Stimulated activated CD4-positive, alpha-beta T cell treated with anti-CD3 and anti-CD28 coated beads, Interleukin-2, amount 100 ng/mL, for 4 hours (primary cell): Measurements from ENCODE around the gene RLF.
A peak's percentile ranks its signal among the peaks of the same experiment; 100 is the strongest.

Experiments used
- DNase-seq: peaks from one replicate; pipeline ENCODE4 v3.0.0-alpha.2; 2020; ENCODE audit warnings: low read depth

The RLF gene, protein sequence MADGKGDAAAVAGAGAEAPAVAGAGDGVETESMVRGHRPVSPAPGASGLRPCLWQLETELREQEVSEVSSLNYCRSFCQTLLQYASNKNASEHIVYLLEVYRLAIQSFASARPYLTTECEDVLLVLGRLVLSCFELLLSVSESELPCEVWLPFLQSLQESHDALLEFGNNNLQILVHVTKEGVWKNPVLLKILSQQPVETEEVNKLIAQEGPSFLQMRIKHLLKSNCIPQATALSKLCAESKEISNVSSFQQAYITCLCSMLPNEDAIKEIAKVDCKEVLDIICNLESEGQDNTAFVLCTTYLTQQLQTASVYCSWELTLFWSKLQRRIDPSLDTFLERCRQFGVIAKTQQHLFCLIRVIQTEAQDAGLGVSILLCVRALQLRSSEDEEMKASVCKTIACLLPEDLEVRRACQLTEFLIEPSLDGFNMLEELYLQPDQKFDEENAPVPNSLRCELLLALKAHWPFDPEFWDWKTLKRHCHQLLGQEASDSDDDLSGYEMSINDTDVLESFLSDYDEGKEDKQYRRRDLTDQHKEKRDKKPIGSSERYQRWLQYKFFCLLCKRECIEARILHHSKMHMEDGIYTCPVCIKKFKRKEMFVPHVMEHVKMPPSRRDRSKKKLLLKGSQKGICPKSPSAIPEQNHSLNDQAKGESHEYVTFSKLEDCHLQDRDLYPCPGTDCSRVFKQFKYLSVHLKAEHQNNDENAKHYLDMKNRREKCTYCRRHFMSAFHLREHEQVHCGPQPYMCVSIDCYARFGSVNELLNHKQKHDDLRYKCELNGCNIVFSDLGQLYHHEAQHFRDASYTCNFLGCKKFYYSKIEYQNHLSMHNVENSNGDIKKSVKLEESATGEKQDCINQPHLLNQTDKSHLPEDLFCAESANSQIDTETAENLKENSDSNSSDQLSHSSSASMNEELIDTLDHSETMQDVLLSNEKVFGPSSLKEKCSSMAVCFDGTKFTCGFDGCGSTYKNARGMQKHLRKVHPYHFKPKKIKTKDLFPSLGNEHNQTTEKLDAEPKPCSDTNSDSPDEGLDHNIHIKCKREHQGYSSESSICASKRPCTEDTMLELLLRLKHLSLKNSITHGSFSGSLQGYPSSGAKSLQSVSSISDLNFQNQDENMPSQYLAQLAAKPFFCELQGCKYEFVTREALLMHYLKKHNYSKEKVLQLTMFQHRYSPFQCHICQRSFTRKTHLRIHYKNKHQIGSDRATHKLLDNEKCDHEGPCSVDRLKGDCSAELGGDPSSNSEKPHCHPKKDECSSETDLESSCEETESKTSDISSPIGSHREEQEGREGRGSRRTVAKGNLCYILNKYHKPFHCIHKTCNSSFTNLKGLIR (N-terminal part only)

DNA sequence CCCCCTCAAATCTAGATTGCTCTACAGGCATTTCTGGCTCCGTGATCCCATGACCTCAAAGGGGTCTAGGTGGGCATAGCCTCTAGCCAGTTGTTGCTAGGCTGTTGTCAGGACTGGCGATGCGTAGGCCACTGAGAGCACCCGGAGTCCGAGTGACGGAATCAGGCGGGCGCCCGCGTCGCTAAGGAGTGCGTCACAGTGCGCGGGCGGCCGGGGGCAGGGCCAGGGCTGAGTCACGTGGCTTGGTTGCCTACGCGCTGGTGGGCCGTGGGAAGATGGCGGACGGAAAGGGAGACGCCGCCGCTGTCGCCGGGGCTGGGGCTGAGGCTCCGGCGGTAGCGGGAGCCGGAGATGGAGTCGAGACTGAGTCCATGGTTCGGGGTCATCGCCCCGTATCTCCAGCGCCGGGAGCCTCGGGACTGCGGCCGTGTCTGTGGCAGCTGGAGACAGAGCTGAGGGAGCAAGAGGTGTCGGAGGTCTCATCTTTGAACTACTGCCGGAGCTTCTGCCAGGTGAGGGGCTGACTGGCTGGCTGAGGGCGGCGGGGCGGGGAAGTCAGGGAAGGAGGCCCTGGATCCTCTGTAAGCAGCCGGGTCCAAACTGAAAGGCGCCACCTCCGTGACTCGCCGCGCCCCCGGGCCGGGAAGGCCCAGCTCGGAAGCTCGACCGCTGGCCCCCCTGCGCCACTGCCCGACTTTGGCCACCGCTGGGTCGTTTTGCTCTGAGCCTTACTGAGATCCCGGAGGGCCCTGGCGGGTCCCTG, at the start of gene RLF:
RLF (plus strand) TSS at position 263 of the 763 bp plus-strand sequence; CDS start at position 276, 13 bp downstream.
- DNase-seq = peak; percentile 93

DNA sequence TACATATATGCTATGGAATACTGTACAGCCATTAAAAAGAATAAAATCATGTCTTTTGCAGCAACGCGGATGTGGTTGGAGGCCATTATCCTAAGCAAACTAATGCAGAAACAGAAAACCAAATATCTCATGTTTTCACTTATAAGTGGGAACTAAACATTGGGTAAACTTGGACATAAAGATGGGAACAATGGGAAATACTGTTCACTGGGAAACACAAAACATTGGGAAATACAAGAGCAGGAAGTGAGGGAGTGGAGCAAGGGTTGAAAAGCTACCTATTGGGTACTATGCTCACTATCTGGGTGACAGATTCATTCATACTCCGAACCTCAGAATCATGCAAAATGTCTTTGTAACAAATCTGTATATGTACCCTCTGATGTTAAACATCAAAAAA, 46.8 kb upstream of the RLF start:
- DNase-seq = no peak

DNA sequence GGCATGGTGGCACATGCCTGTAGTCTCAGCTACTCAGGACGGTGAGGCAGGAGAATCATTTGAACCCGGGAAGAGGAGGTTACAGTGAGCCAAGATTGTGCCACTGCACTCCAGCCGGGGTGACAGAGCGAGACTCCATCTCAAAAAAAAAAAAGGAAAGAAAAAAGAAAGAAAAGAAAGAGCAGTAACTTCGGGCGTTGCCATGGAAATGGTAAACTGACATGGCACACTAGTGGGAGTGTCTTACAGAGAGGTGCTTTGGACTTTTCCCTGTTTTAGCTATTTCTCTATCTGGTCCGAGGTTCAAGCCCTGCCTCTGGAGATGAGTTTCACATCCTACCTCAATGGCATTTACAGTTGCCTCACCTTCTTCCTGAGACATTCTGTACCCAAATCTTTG, 41.1 kb upstream of the RLF start:
- no peak for DNase-seq

DNA sequence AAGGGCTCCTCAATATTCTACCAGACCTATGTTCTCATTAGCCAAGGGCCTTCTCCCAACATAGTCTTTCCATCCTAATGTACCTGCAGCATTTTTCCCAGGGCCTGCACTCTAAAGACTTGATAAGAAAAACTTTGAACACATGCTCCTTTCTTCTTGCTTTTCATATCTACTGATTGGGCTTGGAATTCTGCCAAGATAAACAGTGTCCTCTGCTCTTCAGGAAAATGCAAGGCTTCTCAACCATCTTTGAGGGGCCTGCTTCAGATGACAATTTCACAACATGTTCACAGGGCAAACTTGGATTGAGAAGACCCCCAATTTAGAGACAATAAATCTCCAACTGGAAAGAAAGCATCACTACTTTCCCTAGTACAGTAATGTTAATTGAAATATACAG, 38.3 kb upstream of the RLF start:
- no peak for DNase-seq

DNA sequence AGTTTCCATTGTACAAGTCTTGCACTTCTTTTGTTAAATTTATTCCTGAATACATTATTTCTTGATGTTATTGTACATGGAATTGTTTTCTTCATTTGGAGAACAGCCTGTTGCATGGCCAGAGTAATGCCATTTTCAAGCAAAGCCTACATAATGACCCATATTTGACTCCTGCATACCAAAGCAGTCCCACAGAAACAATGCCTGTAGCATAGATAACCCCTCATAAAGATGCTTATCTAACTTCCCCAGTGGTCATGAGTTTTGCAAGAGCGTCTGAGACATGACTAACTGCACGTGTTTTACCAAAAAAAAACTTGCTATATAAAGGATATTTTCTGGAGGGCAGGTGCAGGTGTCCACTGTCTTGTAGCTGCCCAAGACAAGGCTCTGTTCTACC, 30.3 kb upstream of the RLF start:
- no peak for DNase-seq

DNA sequence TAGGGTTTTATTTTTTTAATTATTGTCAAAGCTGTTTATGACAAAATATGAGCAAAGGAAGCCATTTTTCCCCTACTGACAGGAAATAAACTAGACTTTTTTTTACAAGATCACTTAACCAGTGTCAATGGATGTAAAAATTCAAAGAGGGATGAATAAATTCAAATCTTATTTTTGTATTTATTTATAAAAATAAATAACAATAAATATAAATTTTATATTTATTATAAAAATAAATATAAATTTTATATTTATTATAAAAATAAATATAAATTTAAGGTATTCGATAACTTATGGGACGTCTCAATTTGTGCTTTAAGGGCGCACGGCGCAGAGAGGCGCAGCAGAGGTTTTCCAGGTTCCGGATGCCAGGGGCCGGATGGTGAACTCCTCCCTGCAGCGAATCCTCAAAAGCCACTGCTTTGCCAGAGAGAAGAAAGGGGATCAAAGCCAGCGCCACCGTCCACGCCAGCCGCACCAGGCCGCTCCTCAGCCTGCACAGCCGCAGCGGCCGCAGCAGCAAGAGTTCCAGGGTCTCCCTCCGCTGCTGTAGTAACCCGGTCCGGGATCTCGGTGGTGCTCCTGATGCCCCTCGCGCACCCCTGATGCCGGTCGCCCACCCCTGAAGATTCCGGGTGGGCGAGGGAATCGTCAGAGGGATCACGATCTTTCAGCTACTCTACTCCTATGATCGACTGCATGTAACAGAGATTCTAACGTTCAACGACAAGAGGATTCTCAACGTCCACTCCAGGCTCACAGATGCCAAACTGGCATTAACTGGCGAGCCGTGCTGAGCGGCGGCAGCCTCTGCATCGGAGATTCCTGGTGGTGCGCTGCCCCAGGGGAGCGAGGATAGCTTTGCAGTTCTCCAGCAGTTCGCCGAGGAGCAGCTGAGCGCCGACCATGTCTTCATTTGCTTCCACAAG, 28.5 kb upstream of the RLF start:
- DNase-seq = no peak

DNA sequence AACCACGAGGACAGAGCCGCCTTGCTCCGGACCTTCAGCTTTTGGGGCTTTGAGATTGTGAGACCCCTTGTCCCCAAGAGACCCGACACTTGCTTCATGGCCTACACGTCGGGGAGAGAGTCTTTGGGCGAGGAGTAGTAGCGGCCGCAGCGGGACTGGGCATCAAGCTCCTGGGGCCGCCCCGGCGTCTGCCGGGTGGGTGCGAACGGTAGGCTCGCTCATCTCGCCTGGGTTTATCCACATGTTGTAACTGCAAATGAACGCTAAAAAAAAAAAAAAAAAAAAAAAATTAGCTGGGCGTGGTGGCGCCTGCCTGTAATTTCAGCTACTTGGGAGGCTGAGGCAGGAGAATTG, 27.9 kb upstream of the RLF start:
- no peak for DNase-seq

DNA sequence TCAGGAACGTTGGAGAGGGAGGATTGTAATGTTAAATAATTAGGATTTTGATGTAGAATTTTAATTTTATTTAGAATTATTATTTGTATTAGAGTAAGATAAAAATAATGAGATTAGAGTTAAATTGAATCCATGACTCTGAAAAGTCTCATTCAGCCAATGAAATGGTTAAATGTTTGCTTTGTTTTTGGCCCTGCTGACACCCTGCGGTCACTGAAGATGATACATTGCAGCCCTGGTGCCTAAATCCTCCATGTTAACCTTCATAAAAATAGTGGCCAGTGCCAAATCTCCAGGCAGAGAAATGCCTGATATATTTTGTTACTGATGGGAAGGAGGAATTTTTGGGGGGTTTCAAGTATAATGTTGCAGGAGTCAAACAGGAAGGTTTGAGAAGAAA, 27.3 kb upstream of the RLF start:
- DNase-seq = no peak

DNA sequence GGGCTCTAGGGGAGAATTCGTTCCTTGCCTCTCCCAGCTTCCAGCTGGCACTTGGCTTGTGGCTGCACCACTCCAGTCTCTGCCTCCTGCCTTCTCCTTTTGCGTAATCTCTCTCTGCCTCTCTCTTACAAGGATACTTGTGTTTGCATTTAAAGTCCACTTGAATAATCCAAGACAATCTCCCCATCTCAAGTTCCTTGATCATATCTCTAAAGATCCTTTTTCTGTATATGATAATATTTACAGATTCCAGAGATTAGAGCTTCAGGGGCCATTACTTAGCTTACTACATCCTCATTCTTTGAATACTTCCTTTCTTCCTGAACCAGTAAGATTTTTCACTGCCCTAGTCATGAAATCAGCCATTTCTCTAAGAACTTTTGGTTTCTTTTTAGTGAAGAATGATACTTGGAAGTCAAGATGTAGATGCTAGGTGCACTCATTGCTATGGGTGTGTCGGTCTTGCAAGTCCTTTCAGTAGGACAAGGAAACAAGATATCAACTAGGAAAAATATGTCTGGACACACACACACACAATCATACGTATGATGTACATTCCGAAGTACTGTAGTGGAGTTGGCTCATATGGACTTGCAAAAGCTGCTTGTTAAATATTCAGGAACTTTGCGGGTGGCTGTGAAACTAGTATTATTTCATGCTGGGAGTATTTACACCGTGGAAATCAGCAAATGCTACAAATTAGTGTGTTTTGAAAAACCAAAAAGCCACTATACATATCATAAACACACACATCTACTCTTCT, 20.8 kb upstream of the RLF start:
- DNase-seq = no peak

DNA sequence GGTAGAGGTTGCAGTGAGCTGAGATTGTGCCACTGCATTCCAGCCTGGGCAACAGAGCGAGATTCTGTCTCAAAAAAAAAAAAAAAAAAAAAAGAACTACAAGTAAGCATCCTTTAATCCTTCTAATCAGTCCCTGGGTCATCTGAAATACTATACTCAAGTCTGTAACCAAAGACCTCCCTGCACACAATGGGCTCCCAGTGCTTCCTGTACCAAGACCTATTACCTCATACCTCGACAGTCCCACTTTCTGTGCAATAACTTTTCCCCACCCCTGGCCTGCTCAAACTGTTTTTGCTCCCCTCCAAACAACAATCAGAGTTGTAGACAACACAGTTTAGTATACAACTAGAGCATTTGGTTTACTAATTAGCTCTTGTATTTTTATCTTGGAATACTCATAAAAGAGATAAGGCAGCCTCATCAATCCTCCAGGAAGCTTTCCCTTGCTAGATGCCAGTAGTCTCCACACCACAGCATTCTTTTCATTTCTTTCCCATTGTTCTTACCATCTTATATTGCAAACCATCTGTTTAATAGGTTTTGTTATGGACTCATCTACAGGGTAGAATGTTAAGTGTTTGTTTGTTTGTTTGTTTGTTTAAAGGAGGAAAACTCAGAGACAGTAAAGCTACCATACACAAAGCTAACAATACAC, 19.2 kb upstream of the RLF start:
- DNase-seq = no peak

DNA sequence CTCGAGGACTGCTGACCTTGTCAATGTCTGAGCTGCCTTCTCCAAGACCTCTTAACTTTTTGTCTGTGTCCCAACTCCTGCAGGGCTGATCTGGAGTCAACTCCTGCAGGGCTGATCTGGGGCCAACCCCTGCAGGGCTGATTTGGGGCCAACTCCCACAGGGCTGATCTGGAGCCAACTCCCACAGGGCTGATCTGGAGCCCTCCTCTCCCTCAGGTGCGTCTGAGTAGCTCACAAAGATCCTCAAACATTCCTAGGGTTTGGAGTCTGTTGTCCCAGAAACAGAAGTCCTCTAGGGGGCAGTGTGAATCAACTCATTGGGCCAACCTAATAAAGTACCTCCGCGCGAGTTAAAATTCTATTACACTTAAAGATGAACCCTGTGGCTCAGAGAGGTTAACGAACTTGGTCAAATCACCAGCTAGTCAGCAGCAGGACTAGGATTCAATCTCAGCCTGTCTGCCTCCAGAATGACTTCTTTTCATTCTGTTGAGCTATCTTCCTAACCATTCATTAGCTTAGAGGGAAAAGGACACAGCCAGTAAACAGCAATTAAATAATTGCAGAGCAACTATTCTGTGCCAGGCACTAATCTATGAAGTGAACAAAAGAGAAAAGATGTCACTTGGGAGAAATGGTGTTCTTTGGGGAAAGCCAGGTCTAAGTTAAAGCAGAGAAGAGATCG, 17.2 kb upstream of the RLF start:
- DNase-seq = peak; percentile 50

DNA sequence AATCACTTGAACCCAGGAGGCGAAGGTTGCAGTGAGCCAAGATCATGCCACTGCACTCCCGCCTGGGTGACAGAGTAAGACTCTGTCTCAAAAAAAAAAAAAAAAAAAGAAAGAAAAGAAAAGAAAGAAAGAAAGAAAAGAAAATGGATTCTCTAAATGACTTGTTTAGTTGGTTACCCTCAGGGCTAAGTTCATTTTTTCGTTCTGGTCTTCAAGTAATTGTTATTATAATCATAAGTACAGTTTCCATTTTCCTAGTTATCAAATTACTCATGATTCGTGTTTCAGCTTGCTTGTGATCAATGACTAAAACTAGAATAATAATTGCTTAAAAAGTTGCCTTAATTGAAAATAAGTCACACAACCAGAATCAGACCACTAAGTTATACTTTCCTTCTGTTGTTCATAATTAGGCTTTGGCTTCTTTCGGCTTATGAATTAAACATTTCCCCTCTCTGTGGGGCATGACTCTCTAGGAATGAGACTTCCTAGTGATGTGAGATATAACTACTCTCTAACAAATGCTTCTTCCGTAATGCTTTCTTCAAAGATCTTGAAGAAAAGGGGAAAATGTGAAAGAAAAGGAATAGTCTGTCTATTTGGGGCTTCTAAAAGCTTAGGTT, 9.6 kb upstream of the RLF start:
- no peak for DNase-seq

DNA sequence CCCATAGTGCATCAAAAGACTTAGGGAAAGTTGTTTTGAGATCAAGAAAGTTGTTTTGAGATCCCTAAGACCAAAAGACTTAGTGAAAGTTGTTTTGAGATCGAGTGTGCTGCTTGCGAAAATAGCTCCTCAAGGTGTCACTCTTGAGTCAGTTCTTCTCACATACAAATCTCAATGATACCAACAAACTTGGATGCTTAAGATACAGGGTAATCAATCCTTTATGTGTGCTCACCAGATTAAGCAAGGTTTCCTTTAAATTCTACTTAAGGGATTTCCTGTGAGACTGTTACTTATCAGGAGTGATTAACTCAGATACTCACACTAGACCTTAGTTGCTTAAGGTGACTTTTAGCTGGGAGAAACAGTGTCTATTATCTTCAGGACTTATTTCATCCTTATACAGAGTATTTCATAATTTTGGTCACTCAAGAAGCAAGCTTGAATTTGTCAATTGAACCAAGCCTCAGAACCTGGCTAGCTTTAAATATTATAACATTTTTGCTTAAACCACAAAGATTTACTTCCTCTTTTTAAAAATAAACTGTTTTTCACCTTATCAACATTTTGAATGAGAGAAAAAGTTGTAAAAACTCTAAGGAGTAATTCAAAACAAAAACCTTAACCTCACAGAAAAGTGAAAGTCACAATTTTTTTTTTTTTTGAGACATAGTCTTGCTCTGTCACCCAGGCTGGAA, 8.0 kb upstream of the RLF start:
- no peak for DNase-seq

DNA sequence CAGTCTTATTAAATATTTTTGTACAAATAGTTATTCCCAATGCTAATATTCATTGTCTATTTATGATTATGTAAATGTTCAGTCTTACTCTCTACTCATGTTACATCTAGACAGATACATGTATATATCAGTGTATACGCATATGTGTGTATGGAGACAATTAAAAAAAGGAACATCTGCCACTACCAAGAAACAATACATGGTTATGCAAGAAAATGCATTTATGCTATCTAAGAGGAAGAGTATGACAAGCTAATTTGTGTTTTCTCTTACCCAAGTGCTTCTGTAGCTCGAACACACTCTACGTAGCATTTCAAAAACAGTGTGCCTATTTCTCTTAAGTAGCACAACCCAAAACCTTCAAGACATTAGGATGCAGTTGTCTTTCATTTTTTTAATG, 6.1 kb upstream of the RLF start:
- DNase-seq = no peak

DNA sequence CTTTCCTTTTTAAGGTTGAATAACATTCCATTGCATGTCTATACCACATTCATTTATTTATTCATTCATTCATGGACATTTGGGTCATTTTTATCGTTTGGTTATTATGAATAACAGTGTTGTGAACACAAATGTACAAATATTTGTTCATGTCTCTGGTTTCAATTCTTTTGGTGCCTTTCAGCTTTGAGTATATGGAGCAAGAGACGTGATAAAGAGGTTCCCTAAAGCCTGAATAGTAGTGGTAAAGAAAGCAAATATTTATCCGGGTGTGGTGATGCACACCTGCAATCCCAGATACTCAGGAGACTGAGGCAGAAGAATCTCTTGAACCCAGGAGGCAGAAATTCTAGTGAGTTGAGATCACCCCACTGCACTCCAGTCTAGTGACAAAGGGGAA, 5.3 kb upstream of the RLF start:
- DNase-seq = no peak

DNA sequence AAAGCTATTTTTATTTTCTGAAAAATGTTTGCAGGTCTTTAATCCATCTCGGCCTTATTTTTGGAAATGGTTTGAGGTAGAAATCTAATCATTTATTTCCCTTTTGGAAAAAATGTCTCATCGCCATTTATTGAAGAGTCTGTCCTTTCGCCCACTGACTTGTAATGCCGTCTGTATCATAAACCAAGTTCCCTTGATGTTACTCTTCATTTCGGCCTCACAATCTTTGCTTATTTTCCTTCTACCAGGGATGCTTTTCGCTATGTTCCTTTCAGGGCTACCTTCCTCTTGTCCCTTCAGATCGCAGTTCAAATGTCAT, 422 bp upstream of the RLF start:
- no peak for DNase-seq

DNA sequence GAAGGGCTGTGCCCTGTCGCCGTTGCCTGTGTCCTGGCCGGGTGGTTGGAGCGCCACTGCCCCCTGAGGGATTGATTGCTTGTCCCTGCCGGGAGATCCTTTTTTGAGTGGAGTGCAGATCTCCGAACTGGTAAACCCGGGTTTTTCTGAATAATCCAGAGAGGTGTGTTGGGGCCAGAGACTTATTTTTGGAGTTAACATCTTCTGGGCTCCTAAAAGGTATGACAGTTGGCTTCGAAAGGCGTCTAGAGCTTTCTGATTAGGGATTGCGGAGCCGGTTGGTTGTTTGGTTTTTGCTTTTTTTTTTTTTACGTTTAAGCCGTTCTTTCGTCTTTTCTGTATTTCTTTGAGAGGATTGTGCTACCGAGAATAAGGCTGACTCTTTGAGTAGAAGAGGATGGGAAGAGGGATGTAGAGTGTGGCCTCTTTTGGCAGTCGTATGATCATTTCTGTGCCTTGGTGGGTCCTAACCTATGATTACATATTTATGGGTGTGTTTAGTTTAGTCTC, 756 bp downstream of the RLF start:
- DNase-seq = no peak
